GM19455 (cell line): Measurements from ENCODE around the gene ABCF2.

Source experiments
- ATAC-seq: cut with Tn5 transposase; IDR thresholded peaks from one replicate; pipeline ENCODE4 v1.9.1; 2021; ENCODE audit not compliant: unreplicated experiment

ABCF2 gene

GRCh38 chr7:151252961-151253711 lies 26.1 kb upstream of the ABCF2 start:
- ATAC-seq = no peak

GRCh38 chr7:151252561-151252835 lies 25.5 kb upstream of the ABCF2 start:
- no peak for ATAC-seq

GRCh38 chr7:151251689-151252560 lies 24.9 kb upstream of the ABCF2 start:
- ATAC-seq = no peak

- ATAC-seq = no peak
Measured at GRCh38 chr7:151251328-151251688, 24.3 kb upstream of the ABCF2 start.

DNA sequence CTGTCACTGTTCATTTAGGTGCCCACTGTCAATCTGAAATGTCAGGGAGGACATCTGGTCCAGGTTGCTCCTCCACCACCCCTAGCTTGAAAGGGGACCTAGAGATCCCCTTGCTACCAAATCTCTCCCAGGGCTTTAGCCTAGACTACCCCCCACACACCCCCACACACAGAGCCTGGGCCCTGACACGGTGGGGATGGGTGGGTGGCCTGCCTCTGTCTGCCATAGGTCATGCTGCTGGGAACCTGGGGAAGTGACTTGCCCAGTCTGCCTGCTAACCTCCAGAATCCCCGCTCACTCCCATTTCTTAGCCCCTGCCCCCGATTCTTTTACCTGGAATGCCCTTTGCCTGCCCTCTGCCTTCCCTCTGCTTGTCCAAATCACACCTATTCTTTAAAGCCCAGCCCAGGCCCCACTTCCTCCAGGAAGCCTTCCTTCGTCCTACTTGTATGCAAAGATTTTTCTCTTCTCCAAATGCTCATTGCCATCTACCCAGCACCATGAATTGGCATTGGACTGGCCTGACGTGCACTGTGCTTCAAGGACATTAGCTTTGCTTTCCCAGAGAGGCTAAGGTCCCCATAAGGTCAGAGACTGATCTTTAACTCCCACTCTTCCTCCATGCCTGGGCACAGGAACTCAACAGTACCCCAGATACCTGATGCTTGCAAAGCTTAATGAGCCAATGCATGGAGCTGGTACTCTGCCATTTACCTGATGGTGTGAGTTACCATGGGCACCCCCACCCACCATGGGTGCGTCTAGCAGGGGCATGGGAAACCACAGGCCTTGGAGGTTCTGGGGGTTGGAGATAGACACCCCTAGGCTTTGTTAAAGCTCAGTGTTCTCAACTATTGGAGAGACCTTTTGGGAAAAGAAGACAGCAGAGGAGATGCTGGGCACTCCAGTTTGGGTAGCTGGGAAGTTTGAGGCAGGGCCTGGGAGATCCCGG lies 23.5 kb upstream of the ABCF2 start:
- no peak for ATAC-seq

DNA sequence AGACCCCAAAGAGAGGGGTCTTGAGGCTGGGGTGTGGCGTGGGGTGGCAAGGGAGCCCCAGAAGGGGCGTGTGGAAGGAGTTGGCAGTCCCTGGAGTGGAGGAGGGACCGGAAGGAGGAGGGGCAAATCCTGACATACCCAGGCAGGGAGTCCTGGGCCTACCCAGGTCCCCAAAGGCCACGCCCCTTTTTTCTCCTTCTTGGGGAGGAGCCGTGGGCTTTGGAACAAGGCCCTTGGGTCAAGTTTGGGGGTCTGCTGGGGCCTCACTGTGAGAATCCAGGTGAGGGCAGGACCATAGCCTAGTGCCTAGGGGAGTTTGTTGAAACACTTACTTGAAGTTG lies 22.7 kb upstream of the ABCF2 start:
- ATAC-seq = no peak

DNA sequence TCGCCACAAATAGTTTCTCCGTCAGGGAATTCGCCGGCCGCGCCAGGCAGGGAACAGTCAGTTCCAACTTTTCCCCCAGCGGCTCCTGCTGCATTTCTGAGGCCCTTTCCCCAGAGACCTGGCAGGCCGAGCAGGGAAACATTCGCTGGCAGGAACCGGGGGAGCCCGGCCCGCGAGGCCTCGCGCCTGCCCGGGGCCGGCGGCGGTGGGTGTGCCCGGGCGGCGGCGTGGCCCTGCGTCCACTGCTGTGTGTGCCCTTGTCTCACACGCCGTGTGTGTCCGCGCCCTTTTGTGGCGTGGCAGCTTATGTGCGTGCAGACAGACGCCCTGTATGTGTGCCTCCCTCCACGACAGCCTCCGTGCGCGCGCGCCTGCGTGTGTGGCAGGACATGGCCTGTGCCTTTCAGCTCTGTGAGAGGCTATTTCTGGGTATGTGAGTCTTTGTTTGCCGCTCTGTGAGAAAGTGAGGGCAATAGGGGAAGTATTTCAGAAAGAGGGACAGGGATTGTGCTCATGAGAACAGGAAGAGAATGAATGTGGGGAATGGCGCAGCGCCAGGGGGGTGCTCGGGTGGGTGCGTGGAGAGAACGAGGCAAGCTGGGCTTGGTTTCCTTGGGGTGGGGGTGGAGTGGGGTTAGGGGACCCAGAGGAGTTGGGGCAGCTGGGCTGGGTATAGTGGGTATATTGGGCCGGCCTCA lies 22.2 kb upstream of the ABCF2 start:
- no peak for ATAC-seq

- ATAC-seq = no peak
Measured at GRCh38 chr7:151248346-151249033, 21.5 kb upstream of the ABCF2 start, which contains the start of gene SMARCD3. Gene SMARCD3 (minus strand): TSS chr7:151248694. CDS start chr7:151248562, 132 bp downstream.

DNA sequence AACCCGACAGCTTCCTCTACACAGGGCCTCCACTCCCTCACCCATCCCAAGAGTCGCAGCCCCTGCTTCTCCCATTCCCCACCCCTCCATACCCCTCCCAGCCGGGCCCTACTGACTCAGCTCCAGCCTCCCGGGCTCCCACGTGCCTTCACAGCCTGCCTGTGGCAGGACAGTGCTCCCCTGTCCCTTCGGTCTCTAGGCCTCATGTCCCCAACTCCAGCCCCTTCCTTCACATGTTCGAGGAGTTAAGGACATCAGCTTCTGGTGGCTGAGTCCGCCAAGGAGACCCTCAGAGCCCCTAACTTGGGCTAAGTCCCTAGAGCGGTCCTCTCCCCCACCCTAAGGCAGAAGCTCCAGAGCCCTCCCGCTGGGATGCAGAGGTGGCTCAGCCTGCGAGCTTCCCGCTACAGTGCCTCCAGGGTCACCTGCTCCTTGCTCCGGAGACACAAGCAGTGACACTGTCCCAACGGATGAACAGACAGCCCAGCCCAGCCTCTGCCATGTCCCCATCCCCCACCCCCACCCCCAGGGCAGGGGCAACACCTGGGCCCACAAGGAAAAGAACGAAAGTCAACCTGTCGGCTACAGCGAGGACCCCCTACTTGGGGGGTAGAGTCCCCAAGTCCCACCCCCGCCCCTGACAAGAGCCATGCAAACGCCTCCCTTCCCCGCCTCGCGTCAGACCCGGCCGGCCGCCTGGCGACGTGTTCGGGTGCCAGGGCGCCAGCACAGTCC lies 20.8 kb upstream of the ABCF2 start:
- no peak for ATAC-seq

GRCh38 chr7:151246851-151247580 lies 20.0 kb upstream of the ABCF2 start:
- no peak for ATAC-seq

DNA sequence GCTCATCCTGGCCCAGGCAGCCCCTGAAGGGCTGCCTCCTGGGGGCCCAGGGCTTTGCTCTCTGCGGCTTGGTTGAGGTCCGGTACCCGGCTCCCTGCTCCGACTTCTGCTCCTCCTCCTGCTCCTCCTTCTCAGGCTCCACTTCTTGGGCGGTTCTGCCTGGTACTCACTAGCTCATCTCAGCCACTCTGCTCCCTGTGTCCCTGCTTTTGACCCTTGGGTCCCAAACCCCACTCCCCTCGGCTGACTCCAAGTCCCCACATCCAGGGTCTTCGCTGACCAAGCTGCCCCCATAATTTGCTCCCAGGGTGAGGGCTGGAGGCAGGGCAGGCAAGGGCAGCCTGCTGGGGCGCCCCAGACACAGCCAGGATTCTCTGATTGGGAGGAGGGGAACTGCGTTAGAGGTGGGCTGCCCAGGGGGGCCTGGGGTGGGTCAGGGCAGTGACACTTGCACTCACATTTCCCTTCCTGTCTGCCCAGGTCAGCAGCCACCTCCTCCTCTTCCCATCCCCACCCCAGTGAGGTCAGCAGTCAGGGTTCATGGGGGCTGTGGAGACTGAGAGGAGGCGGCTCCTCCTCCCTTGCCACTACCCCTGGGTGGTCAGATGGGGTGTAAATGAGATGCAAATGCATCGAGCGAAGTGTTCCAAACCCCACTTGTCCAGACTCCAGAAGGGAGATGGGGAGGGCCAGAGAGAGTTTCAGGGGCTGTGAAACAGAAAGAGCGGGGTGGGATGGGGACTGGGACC lies 19.3 kb upstream of the ABCF2 start:
- no peak for ATAC-seq

- no peak for ATAC-seq
Measured at GRCh38 chr7:151245360-151246101, 18.5 kb upstream of the ABCF2 start.

DNA sequence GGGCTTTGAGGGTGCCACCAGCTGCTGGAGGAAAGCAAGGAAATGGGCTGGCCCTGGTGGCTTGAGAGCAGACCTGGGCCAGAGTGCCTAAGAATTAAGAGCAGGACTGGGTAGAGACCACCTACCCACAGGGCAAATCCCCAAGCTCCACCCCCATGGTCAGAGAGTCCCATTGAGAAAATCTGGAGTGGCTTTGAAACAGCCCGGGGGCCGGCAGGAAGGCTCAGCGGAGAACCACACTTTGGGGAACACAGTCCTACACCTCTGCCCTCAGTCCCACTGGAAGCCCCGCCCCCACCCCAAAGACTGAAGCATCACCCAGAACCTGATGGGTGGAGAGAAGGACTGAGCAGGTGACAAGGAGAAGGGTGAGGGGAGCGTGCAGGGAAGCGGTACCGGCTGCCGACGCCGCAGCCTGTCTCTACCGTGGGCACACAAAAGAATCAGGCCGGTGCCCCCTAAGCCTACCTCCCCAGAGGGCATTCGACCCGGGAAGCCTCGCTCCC lies 17.9 kb upstream of the ABCF2 start:
- ATAC-seq = no peak

DNA sequence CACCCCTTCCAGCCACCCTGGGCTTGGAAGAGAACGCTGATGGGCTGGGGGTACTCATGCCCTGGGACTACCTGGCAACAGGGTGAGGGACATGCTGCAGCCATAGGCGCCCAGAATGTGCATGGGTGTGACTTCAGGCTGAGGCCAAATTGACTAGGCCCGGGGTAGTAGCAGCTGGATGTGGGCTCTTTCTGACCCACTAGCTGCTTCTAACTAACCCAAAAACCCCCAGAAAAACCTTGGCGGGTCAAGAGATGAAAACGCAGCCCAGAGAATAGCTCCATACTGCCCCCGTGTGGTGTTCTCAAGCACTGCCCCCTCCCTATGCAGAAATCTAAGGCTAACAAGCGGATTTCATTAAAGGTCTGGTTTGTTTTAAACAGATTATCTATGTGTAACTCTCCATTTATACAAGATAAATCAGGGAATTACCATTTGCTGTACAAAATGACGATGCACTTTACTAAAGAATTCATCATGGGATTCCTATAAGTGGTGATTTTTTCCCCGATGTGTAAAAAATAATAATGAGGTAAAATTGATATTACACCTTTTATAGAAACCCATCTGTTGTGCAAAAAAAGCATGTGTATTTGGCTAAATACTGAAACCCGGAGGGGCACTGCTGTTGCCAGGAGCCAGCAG lies 17.3 kb upstream of the ABCF2 start:
- ATAC-seq = no peak

- ATAC-seq = no peak
Measured at GRCh38 chr7:151243408-151244195, 16.6 kb upstream of the ABCF2 start.

GRCh38 chr7:151243045-151243349 lies 16.0 kb upstream of the ABCF2 start:
- no peak for ATAC-seq
